HUES6 (cell line): ENCODE results near the gene SPINT2.

Experiments
- H3K27ac ChIP-seq: 2 replicates; pipeline ENCODE4 v1.7.0; 2013; ENCODE audit warnings: low read depth, mild to moderate bottlenecking, low read length, inconsistent platforms
- H3K27me3 ChIP-seq: 2 replicates; pipeline ENCODE4 v1.6.1; 2013; ENCODE audit warnings: low read length; ENCODE audit not compliant: control insufficient read depth, insufficient read depth
- H3K36me3 ChIP-seq: 2 replicates; pipeline ENCODE4 v1.6.1; 2013; ENCODE audit warnings: low read length; ENCODE audit not compliant: control insufficient read depth, insufficient read depth
- H3K4me1 ChIP-seq: 2 replicates; pipeline ENCODE4 v1.6.1; 2013; ENCODE audit warnings: low read length; ENCODE audit not compliant: control insufficient read depth, insufficient read depth
- H3K4me3 ChIP-seq: 2 replicates; pipeline ENCODE4 v1.5.1; 2013; ENCODE audit warnings: low read depth, low read length
- H3K9ac ChIP-seq: one replicate; pipeline ENCODE4 v1.6.1; 2013; ENCODE audit warnings: mild to moderate bottlenecking, low read length
- H3K9me3 ChIP-seq: 2 replicates; pipeline ENCODE4 v1.6.1; 2013; ENCODE audit warnings: low read depth, low read length; ENCODE audit not compliant: control insufficient read depth, insufficient read depth

SPINT2 gene

GRCh38 chr19:38270587-38271167 is 6.3 kb downstream of the SPINT2 start:
- H3K36me3 ChIP-seq = no peaks in the 10 kb centered on the region
- H3K9me3 ChIP-seq = no peaks in the 10 kb centered on the region
- no peaks in the 10 kb centered on the region for H3K27me3 ChIP-seq
- H3K27ac ChIP-seq = no peak overlapping the region
- H3K4me1 ChIP-seq = peaks cover 43% of the 10 kb centered on the region
- H3K4me3 ChIP-seq = no peak overlapping the region
- H3K9ac ChIP-seq = no peak overlapping the region

GRCh38 chr19:38273499-38273898 is 9.1 kb downstream of the SPINT2 start:
- H3K27ac ChIP-seq = no peak overlapping the region
- no peak overlapping the region for H3K4me3 ChIP-seq
- peaks cover 21% of the 10 kb centered on the region; the same call in 1 of the 2 replicates for H3K4me1 ChIP-seq
- H3K36me3 ChIP-seq = no peaks in the 10 kb centered on the region
- no peak overlapping the region for H3K9ac ChIP-seq
- no peaks in the 10 kb centered on the region for H3K9me3 ChIP-seq
- H3K27me3 ChIP-seq = no peaks in the 10 kb centered on the region

- no peaks in the 10 kb centered on the region for H3K36me3 ChIP-seq
Observed at GRCh38 chr19:38274739-38275138, 10.4 kb downstream of the SPINT2 start.

GRCh38 chr19:38276942-38277517 is 12.7 kb downstream of the SPINT2 start:
- H3K9me3 ChIP-seq = no peaks in the 10 kb centered on the region

More at GRCh38 chr19:38274739-38275138, 10.4 kb downstream of the SPINT2 start:
- no peak overlapping the region for H3K27ac ChIP-seq
- H3K27me3 ChIP-seq = no peaks in the 10 kb centered on the region
- no peak overlapping the region for H3K9ac ChIP-seq
- H3K4me1 ChIP-seq = peaks cover 18% of the 10 kb centered on the region; the same call in 1 of the 2 replicates
- H3K4me3 ChIP-seq = no peak overlapping the region
- H3K9me3 ChIP-seq = no peaks in the 10 kb centered on the region

GRCh38 chr19:38277549-38277948 is 13.2 kb downstream of the SPINT2 start:
- no peak overlapping the region for H3K9ac ChIP-seq
- no peak overlapping the region for H3K4me3 ChIP-seq
- peaks cover 12% of the 10 kb centered on the region for H3K36me3 ChIP-seq
- no peaks in the 10 kb centered on the region for H3K9me3 ChIP-seq
- H3K27ac ChIP-seq = no peak overlapping the region
- H3K27me3 ChIP-seq = no peaks in the 10 kb centered on the region
- peaks cover 5% of the 10 kb centered on the region; the same call in 1 of the 2 replicates for H3K4me1 ChIP-seq

More at GRCh38 chr19:38276942-38277517, 12.7 kb downstream of the SPINT2 start:
- Histone ChIP-seq H3K4me1 (peaks cover 5% of the 10 kb centered on the region; the same call in 1 of the 2 replicates), H3K27me3 (no peaks in the 10 kb centered on the region), H3K4me3 (no peak overlapping the region), H3K9ac (no peak overlapping the region), H3K27ac (no peak overlapping the region), H3K36me3 (peaks cover 9% of the 10 kb centered on the region)

- Histone ChIP-seq H3K9me3 (no peaks in the 10 kb centered on the region), H3K4me3 (no peak overlapping the region), H3K4me1 (peaks cover 5% of the 10 kb centered on the region; the same call in 1 of the 2 replicates), H3K9ac (no peak overlapping the region), H3K36me3 (peaks cover 13% of the 10 kb centered on the region), H3K27me3 (no peaks in the 10 kb centered on the region), H3K27ac (no peak overlapping the region)
Observed at GRCh38 chr19:38277969-38278680, 13.8 kb downstream of the SPINT2 start.

- peaks cover 18% of the 10 kb centered on the region for H3K36me3 ChIP-seq
- H3K27ac ChIP-seq = no peak overlapping the region
- H3K4me3 ChIP-seq = no peak overlapping the region
- peaks cover 5% of the 10 kb centered on the region; the same call in 1 of the 2 replicates for H3K4me1 ChIP-seq
- H3K9me3 ChIP-seq = no peaks in the 10 kb centered on the region
- H3K9ac ChIP-seq = no peak overlapping the region
- no peaks in the 10 kb centered on the region for H3K27me3 ChIP-seq
Observed at GRCh38 chr19:38278751-38279150, 14.4 kb downstream of the SPINT2 start.

- Histone ChIP-seq H3K9ac (no peak overlapping the region), H3K27me3 (no peaks in the 10 kb centered on the region), H3K4me1 (peaks cover 5% of the 10 kb centered on the region; the same call in 1 of the 2 replicates), H3K4me3 (no peak overlapping the region), H3K9me3 (no peaks in the 10 kb centered on the region), H3K36me3 (peaks cover 28% of the 10 kb centered on the region), H3K27ac (no peak overlapping the region)
Observed at GRCh38 chr19:38280030-38280921, 15.9 kb downstream of the SPINT2 start.

GRCh38 chr19:38281811-38282566 is 17.6 kb downstream of the SPINT2 start:
- H3K9me3 ChIP-seq = no peaks in the 10 kb centered on the region
- no peak overlapping the region for H3K9ac ChIP-seq
- H3K27me3 ChIP-seq = no peaks in the 10 kb centered on the region
- no peak overlapping the region for H3K4me3 ChIP-seq
- peaks cover 40% of the 10 kb centered on the region for H3K36me3 ChIP-seq
- H3K27ac ChIP-seq = no peak overlapping the region
- H3K4me1 ChIP-seq = peaks cover 5% of the 10 kb centered on the region; the same call in 1 of the 2 replicates

GRCh38 chr19:38283271-38283670 is 18.9 kb downstream of the SPINT2 start:
- Histone ChIP-seq H3K36me3 (peaks cover 48% of the 10 kb centered on the region), H3K27ac (no peak overlapping the region), H3K27me3 (no peaks in the 10 kb centered on the region), H3K4me3 (no peak overlapping the region), H3K9ac (no peak overlapping the region), H3K4me1 (no peaks in the 10 kb centered on the region; the same call in 1 of the 2 replicates), H3K9me3 (no peaks in the 10 kb centered on the region)
